Astrocyte (in vitro differentiated cells and primary cell): ENCODE results near the gene CDC20. TPM values are rescaled to one million over a fixed set of nuclear protein-coding genes. Genes with fewer than 3 reads are reported as not detected.

ENCODE experiments used
- DNase-seq: peaks from one replicate; pipeline ENCODE4 v3.0.0-alpha.2; 2010; ENCODE audit warnings: low read depth
- FAIRE-seq: peaks from 2 replicates; lab custom pipeline; 2011; peaks lifted over from hg19 to GRCh38; lab: Jason Lieb, UNC
- H2AFZ ChIP-seq: 2 replicates; pipeline ENCODE4 v1.6.0; 2012; ENCODE audit warnings: low read depth, low read length, inconsistent platforms
- H3K27ac ChIP-seq: 2 replicates; pipeline ENCODE4 v1.5.1; 2011; ENCODE audit warnings: low read depth, low read length, inconsistent platforms
- H3K27me3 ChIP-seq: 2 replicates; pipeline ENCODE4 v1.6.0; 2011; ENCODE audit warnings: low read length, inconsistent platforms; ENCODE audit not compliant: insufficient read depth
- H3K36me3 ChIP-seq: 2 replicates; pipeline ENCODE4 v1.5.1; 2011; ENCODE audit warnings: low read length, inconsistent platforms; ENCODE audit not compliant: insufficient read depth
- H3K4me1 ChIP-seq: 2 replicates; pipeline ENCODE4 v1.5.1; 2011; ENCODE audit warnings: low read length, inconsistent platforms; ENCODE audit not compliant: insufficient read depth
- H3K4me2 ChIP-seq: 2 replicates; pipeline ENCODE4 v1.6.0; 2012; ENCODE audit warnings: low read length, inconsistent platforms
- H3K4me3 ChIP-seq: 2 replicates; pipeline ENCODE4 v1.5.1; 2011; ENCODE audit warnings: low read depth, mild to moderate bottlenecking, low read length, inconsistent platforms; ENCODE audit not compliant: insufficient read depth
- H3K79me2 ChIP-seq: 2 replicates; pipeline ENCODE4 v1.6.0; 2012; ENCODE audit warnings: mild to moderate bottlenecking, low read length, inconsistent platforms; ENCODE audit not compliant: insufficient read depth
- H3K9ac ChIP-seq: 2 replicates; pipeline ENCODE4 v1.6.0; 2012; ENCODE audit warnings: mild to moderate bottlenecking, low read length, inconsistent platforms
- H3K9me3 ChIP-seq: 2 replicates; pipeline ENCODE4 v1.5.1; 2012; ENCODE audit warnings: low read depth, mild to moderate bottlenecking, low read length, inconsistent platforms; ENCODE audit not compliant: insufficient read depth
- H4K20me1 ChIP-seq: 2 replicates; pipeline ENCODE4 v1.6.0; 2012; ENCODE audit warnings: low read length, inconsistent platforms; ENCODE audit not compliant: insufficient read depth
- H3K27ac Mint-ChIP-seq: one replicate; pipeline ENCODE4 v1.8.0; 2021; ENCODE audit warnings: mild to moderate bottlenecking, mixed read lengths; ENCODE audit not compliant: unreplicated experiment
- H3K27me3 Mint-ChIP-seq: one replicate; pipeline ENCODE4 v1.8.0; 2021; ENCODE audit warnings: low read depth, mixed read lengths; ENCODE audit not compliant: unreplicated experiment
- H3K36me3 Mint-ChIP-seq: one replicate; pipeline ENCODE4 v1.8.0; 2021; ENCODE audit warnings: low read depth, mixed read lengths; ENCODE audit not compliant: unreplicated experiment
- H3K4me1 Mint-ChIP-seq: one replicate; pipeline ENCODE4 v1.8.0; 2021; ENCODE audit warnings: low read depth, mixed read lengths; ENCODE audit not compliant: unreplicated experiment
- H3K4me3 Mint-ChIP-seq: one replicate; pipeline ENCODE4 v1.8.0; 2021; ENCODE audit warnings: mild to moderate bottlenecking, moderate library complexity, mixed read lengths; ENCODE audit not compliant: unreplicated experiment
- H3K9me3 Mint-ChIP-seq: one replicate; pipeline ENCODE4 v1.8.0; 2021; ENCODE audit warnings: mild to moderate bottlenecking, mixed read lengths; ENCODE audit not compliant: unreplicated experiment
- EZH2 ChIP-seq: IDR thresholded peaks from 2 replicates; pipeline ENCODE4 v1.6.1; 2012; ENCODE audit warnings: mild to moderate bottlenecking, low read length, inconsistent platforms; ENCODE audit not compliant: insufficient read depth
- total RNA-seq: library from RNA; stranded (reverse); gene quantifications from 2 replicates; pipeline ENCODE4 v1.2.1, GENCODE V29; 2021
- TF ChIP-seq, protein P1 (sequence below): IDR thresholded peaks from 2 replicates; pipeline ENCODE4 v1.5.1; 2011; ENCODE audit warnings: low read depth, mild to moderate bottlenecking, inconsistent platforms, low read length, moderate library complexity; ENCODE audit not compliant: insufficient read depth

CDC20 gene
- total RNA-seq, 1 donor from 2014 or later, result 14.5 TPM

DNA sequence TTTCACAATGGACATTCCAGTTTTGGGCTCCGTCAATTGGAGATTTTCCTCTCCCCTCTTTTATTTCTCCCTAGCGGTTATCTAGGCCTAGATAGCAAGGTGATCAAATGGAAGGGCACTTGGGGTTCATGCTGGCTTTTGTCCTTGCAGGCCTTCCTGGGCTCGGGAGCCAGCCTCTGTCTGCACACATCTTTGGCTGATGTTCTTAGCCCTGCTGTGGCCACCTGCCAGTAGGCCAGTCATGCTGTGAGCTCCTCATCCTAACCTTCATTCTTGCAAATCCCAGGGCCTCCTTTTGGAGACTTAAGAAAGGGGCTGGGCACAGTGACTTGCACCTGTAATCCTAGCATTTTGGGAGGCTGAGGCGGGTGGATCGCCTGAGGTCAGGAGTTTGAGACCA, 44.5 kb upstream of the CDC20 start:
- FAIRE-seq (no peak), DNase-seq (no peak)
- H3K27me3 ChIP-seq, result no peaks in the 10 kb centered on the region
- Mint-ChIP-seq H3K36me3 (no peaks in the 10 kb centered on the region), H3K27ac (no peak overlapping the region), H3K9me3 (peaks cover 2% of the 10 kb centered on the region), H3K4me1 (peaks cover 8% of the 10 kb centered on the region), H3K4me3 (no peak overlapping the region), H3K27me3 (peaks cover 19% of the 10 kb centered on the region)
- no peak overlapping the region for H3K27ac ChIP-seq
- H3K4me1 ChIP-seq, result no peaks in the 10 kb centered on the region
- no peak overlapping the region for H3K9ac ChIP-seq
- no peaks in the 10 kb centered on the region for H4K20me1 ChIP-seq
- TF ChIP-seq EZH2, result no peak
- TF ChIP-seq, protein P1, sequence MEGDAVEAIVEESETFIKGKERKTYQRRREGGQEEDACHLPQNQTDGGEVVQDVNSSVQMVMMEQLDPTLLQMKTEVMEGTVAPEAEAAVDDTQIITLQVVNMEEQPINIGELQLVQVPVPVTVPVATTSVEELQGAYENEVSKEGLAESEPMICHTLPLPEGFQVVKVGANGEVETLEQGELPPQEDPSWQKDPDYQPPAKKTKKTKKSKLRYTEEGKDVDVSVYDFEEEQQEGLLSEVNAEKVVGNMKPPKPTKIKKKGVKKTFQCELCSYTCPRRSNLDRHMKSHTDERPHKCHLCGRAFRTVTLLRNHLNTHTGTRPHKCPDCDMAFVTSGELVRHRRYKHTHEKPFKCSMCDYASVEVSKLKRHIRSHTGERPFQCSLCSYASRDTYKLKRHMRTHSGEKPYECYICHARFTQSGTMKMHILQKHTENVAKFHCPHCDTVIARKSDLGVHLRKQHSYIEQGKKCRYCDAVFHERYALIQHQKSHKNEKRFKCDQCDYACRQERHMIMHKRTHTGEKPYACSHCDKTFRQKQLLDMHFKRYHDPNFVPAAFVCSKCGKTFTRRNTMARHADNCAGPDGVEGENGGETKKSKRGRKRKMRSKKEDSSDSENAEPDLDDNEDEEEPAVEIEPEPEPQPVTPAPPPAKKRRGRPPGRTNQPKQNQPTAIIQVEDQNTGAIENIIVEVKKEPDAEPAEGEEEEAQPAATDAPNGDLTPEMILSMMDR, result no peak
- no peaks in the 10 kb centered on the region for H3K36me3 ChIP-seq
- no peak overlapping the region for H3K4me3 ChIP-seq
- H2AFZ ChIP-seq, result no peak overlapping the region
- H3K79me2 ChIP-seq, result no peaks in the 10 kb centered on the region
- H3K9me3 ChIP-seq, result no peaks in the 10 kb centered on the region
- H3K4me2 ChIP-seq, result no peak overlapping the region

DNA sequence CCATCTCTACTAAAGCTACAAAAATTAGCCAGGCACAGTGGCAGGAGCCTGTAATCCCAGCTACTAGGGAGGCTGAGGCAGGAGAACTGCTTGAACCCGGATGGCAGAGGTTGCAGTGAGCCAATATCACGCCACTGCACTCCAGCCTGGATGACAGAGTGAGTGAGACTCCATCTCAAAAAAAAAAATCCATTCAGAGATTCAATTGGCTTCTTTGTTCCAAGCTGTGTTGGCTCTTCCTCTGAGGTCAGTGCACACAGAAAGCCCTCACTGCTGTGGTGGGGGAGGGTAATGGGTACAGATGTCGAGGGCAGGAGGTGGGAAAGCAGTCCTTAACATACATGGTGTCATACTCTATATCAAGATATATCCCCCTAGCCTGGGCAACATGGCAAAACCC, 43.3 kb upstream of the CDC20 start:
- TF ChIP-seq, protein P1, result no peak
- no peak for TF ChIP-seq EZH2
- Histone ChIP-seq H3K4me1 (no peaks in the 10 kb centered on the region), H3K36me3 (no peaks in the 10 kb centered on the region), H3K9me3 (no peaks in the 10 kb centered on the region), H3K4me2 (no peak overlapping the region), H3K27me3 (no peaks in the 10 kb centered on the region), H3K4me3 (no peak overlapping the region), H3K79me2 (no peaks in the 10 kb centered on the region), H3K27ac (no peak overlapping the region), H3K9ac (no peak overlapping the region), H4K20me1 (no peaks in the 10 kb centered on the region), H2AFZ (no peak overlapping the region)
- DNase-seq (no peak), FAIRE-seq (no peak)
- Mint-ChIP-seq H3K4me1 (peaks cover 8% of the 10 kb centered on the region), H3K9me3 (peaks cover 2% of the 10 kb centered on the region), H3K4me3 (no peak overlapping the region), H3K36me3 (no peaks in the 10 kb centered on the region), H3K27me3 (peaks cover 20% of the 10 kb centered on the region), H3K27ac (peak overlapping the region; percentile 47)

DNA sequence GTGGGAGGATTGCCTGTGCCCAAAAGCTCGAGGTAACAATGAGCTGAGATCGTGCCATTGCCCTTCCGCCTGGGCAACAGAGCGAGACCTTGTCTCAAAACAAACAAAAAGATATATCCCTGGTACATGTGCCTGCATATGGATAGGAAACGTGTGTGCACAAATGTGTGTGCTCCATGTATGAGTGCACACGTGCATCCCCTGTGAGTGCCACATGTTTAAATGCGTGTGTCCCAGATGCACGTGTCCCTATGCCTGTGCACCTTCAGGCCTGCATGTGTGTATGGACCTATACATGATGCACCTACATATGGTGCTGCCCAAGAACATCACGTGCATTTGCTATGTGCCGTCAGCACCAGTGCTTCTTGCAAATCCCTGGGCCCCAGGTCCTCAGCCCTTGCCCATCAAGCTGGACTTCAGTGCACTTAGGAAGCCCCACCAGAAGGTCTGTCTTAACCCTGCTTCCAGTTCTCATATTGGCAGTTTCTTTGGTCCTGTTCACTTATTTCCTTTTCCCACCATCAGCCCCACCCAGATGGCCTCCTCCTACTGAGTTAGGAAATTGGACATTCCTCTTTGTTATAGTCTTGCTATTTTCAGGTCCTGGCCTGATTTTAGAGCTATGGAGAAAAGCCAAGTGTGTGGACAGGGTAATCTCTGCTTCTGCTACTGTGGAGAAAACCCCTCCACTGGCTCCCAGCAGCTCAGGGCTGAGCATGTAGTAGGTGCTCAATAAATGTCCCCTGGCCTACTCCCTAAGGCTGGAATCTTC, 42.6 kb upstream of the CDC20 start:
- H3K36me3 Mint-ChIP-seq, result no peaks in the 10 kb centered on the region
- Histone ChIP-seq H3K27ac (no peak overlapping the region), H3K4me3 (no peak overlapping the region), H3K36me3 (no peaks in the 10 kb centered on the region), H4K20me1 (no peaks in the 10 kb centered on the region), H2AFZ (no peak overlapping the region), H3K9ac (no peak overlapping the region), H3K4me1 (no peaks in the 10 kb centered on the region), H3K27me3 (no peaks in the 10 kb centered on the region), H3K79me2 (no peaks in the 10 kb centered on the region), H3K9me3 (no peaks in the 10 kb centered on the region), H3K4me2 (no peak overlapping the region)
- peaks cover 2% of the 10 kb centered on the region for H3K9me3 Mint-ChIP-seq
- H3K4me3 Mint-ChIP-seq, result no peak overlapping the region
- peaks cover 8% of the 10 kb centered on the region for H3K4me1 Mint-ChIP-seq
- no peak for DNase-seq
- no peak overlapping the region for H3K27ac Mint-ChIP-seq
- TF ChIP-seq, protein P1, result no peak
- no peak for TF ChIP-seq EZH2
- peaks cover 16% of the 10 kb centered on the region for H3K27me3 Mint-ChIP-seq
- no peak for FAIRE-seq
